IPS-NIHi11 (cell line): ENCODE measurements around the gene TACC2.
"Not testable (repeated sequence)": the region's sequence is repeated elsewhere in the genome, so short reads cannot be mapped to it uniquely, and the experiment has no call there.

Experiments used
- DNase-seq: peaks from one replicate; pipeline ENCODE4 v3.0.0; 2012; ENCODE audit warnings: mixed read lengths, low spot score

TACC2 gene, protein sequence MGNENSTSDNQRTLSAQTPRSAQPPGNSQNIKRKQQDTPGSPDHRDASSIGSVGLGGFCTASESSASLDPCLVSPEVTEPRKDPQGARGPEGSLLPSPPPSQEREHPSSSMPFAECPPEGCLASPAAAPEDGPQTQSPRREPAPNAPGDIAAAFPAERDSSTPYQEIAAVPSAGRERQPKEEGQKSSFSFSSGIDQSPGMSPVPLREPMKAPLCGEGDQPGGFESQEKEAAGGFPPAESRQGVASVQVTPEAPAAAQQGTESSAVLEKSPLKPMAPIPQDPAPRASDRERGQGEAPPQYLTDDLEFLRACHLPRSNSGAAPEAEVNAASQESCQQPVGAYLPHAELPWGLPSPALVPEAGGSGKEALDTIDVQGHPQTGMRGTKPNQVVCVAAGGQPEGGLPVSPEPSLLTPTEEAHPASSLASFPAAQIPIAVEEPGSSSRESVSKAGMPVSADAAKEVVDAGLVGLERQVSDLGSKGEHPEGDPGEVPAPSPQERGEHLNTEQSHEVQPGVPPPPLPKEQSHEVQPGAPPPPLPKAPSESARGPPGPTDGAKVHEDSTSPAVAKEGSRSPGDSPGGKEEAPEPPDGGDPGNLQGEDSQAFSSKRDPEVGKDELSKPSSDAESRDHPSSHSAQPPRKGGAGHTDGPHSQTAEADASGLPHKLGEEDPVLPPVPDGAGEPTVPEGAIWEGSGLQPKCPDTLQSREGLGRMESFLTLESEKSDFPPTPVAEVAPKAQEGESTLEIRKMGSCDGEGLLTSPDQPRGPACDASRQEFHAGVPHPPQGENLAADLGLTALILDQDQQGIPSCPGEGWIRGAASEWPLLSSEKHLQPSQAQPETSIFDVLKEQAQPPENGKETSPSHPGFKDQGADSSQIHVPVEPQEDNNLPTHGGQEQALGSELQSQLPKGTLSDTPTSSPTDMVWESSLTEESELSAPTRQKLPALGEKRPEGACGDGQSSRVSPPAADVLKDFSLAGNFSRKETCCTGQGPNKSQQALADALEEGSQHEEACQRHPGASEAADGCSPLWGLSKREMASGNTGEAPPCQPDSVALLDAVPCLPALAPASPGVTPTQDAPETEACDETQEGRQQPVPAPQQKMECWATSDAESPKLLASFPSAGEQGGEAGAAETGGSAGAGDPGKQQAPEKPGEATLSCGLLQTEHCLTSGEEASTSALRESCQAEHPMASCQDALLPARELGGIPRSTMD (N-terminal part only)

GRCh38 chr10:121988361-121989324 lies at the start of gene TACC2:
TACC2 (plus strand) TSS chr10:121989163; CDS start chr10:122021982, 32,819 bp downstream.
- no peak for DNase-seq

GRCh38 chr10:121941532-121941931 lies 47.4 kb upstream of the TACC2 start:
- DNase-seq: no peak

GRCh38 chr10:121942749-121943416 lies 46.1 kb upstream of the TACC2 start:
- DNase-seq: no peak

DNA sequence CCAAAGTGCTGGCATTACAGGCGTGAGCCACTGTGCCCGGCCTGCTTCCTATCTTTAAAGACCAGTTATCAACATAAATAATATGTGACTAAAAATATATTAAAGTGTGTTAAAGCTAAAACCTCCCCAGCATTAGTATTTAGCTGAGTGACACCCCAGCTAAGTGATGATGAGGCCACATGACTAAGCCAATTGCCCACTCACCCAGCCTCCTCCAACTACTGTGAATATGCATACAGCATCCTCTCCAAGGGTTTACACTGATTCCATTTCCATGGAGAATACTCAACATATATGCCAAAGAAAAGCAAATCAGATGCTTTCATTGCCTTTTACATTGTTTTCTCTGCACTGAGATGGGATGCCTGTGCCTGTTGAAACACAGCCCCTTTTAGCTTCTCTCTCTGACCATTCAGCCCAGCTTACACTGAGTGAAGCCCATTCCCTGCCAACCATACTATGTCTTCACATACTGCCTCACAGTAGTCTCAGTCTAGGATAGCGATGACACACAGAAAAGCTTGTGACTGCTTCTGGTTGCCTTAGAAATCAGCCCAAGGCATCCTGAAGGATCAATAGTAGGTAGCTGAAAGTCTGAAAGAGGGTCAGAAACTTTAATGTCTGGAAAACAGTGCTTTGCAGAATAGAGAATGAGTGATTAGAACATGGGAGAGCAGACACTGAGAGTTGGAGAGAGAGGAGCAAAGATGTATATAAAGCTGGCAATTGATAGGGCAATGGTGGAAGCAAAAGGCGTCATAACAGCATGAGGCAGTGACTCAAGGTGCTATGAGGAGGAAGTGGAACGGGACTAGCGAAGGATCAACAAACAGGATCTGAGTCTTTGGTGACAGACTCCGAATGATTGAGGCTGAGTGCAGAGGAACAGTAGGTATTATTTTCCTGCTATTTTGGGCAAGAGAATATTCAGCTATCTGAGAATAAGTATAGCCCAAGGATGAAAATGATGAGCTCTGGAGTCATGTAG lies 41.3 kb upstream of the TACC2 start:
- no peak for DNase-seq

DNA sequence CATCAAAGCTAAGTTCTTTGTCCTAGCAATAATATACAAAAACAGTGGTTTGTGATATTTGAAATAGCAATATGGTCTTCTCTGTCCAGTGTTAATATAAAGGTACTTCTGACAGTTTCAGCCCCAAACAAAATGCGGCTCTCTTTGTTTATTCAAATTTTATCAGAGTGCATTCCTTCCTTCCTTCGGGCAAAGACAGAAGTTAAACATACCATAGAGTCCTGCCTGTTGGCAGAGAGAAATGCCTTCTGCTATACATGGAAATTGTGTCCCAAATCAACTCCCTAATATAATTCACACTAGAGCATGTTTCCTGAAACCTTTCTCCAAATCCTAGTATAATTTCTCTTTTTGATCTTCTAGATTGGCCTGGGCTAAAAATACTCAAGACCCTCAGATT lies 39.9 kb upstream of the TACC2 start:
- DNase-seq: no peak

GRCh38 chr10:121949451-121949850 lies 39.5 kb upstream of the TACC2 start:
- no peak for DNase-seq

GRCh38 chr10:121952226-121952625 lies 36.7 kb upstream of the TACC2 start:
- no peak for DNase-seq

GRCh38 chr10:121956111-121957061 lies 32.6 kb upstream of the TACC2 start:
- DNase-seq: no peak

GRCh38 chr10:121959671-121960070 lies 29.3 kb upstream of the TACC2 start:
- DNase-seq: no peak

GRCh38 chr10:121961456-121961855 lies 27.5 kb upstream of the TACC2 start:
- DNase-seq: no peak

DNA sequence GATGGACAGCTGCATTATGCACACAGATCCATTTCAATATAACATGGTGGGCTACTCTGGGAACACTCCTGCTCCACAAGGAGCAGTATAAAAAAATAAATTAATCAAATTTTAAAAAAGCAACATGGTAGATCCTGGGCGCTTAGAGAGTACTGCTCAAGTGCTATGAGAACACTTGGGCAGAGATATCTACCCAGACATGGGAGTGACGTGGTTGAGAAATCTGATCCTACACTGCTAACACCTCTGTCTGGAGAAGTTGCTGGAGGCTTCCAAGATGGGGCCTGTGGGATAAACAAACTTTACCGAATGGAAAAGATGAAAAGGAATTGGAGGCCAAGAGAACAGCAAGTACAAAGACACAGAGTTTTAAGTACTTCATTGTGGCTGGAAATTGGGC lies 23.0 kb upstream of the TACC2 start:
- DNase-seq: no peak

- DNase-seq: not testable (repeated sequence)
These were observed 19.9 kb upstream of the TACC2 start for GRCh38 chr10:121969086-121969485.

GRCh38 chr10:121974019-121974534 lies 14.9 kb upstream of the TACC2 start:
- no peak for DNase-seq

DNA sequence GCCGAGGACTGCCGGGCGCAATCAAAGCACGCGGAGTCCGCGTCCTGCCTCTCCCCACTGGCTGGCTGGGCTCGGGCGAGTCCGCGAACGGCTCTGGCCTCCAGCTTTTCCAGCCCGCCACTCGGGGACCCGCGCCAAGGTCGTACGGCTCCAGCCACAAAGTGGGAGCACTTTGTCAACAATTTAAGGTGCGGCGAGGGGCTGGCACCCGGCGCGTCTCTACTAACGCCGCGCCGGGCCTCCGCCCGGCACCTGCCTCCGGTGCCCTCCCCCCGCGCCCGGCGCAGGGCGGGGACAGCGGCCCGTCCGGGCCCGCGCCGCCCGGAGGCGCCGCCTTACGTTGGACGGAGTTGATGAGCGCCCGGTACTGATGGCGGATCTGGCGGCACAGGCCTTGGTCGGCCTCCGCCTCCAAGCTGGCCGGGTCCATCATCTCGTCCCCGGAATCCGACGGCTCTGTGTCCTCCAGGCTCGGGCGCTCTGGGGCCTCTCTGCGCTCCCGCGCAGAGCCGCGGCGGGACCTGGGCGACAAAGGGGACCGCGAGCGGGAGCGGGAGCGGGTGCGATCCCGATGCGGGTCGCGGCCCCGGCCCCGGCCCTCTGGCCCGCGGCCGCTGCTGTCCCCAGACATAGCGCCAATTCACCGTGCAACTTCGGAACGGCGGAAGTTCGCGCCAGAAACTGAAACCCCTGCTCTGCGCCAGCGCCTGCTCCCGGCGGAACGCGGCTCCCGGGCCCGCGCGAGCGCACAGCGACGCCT lies 14.2 kb upstream of the TACC2 start, which contains the start of gene NSMCE4A:
Gene NSMCE4A, minus strand, starts transcription at position 683 of the 760 bp plus-strand sequence. Its CDS starts 52 bp downstream, at position 631.
- peak; percentile 97 for DNase-seq

DNA sequence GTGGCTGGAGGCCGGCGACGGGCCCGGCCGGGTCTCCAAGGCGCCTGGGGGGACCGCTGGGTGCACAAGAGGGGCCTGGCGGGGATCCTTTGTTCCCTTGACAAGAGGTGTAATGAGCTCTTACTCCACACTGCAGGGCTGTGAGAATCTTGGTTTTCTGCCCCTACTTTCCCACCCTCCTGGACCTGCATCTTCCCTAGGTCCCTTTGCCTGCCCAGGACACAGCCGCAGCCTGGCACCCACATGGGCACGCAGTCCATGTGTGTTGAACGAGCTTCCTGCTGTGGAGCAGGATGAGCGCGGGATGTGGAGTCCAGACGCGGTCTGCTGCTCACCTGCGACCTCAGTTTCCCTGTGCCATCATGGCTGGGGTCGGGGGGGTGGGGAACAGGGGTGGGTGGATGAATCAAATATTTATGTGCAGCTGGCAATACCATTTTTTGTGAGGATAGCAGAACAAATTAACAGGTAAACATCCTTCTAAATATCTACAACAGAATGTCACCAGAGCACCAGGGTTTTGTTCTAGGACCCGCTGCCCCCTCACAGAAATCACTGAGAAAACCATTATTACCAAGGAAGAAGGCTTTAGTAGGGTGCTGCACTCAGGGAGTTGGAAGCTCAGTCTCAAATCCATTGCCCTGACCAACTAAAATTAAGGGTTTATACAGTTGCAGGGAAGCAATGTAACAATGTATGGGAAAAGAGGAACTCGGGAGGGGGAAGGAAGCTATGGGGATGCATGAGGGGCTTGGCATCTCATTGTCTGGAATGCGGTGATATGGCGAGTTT lies 13.5 kb upstream of the TACC2 start:
- DNase-seq: no peak

GRCh38 chr10:121976607-121977006 lies 12.4 kb upstream of the TACC2 start:
- no peak for DNase-seq
